Panc1 (cell line): ENCODE results near the gene RIMOC1. TPM values are rescaled to one million over a fixed set of nuclear protein-coding genes. Genes with fewer than 3 reads are reported as not detected.
A peak's percentile ranks its signal among the peaks of the same experiment; 100 is the strongest.

Experiments used
- ATAC-seq: fragments of 200-7000 bp; cut with Tn5 transposase; 2 replicates; pipeline ENCODE4 v1.9.1; 2020; ENCODE audit warnings: mild to moderate bottlenecking, moderate library complexity
- BruUV-seq: library from RNA; stranded (reverse); fragments of 400-500 nt; replicated peaks from 2 replicates; lab custom pipeline; 2021; lab: Mats Ljungman, UMichigan
- CTCF ChIA-PET: fragments of 300-600 bp; sonication (Branson Sonifier 250); formaldehyde crosslinking; loops from one replicate; lab custom pipeline; 2022; ENCODE audit warnings: antibody characterized with exemption; lab: Charles Lee
- POLR2A ChIA-PET: fragments of 300-600 bp; sonication (Branson Sonifier 250); formaldehyde crosslinking; loops from one replicate; lab custom pipeline; 2022; ENCODE audit warnings: antibody characterized with exemption; lab: Charles Lee
- DNase-seq: peaks from one replicate; pipeline ENCODE4 v3.0.0-alpha.2; 2010; ENCODE audit warnings: low read depth, low spot score
- H3K27ac ChIP-seq: 2 replicates; pipeline ENCODE4 v1.5.1; 2011; ENCODE audit warnings: mild to moderate bottlenecking, low read length, inconsistent platforms
- H3K27me3 ChIP-seq: fragments of 200-500 bp; sonication (Bioruptor generic); 2 replicates; pipeline ENCODE4 v1.6.0; 2014; ENCODE audit warnings: low read length, inconsistent platforms; ENCODE audit not compliant: control insufficient read depth, insufficient read depth
- H3K36me3 ChIP-seq: fragments of 200-500 bp; sonication (Bioruptor generic); 2 replicates; pipeline ENCODE4 v1.5.1; 2014; ENCODE audit warnings: inconsistent platforms, mild to moderate bottlenecking, low read length, moderate library complexity; ENCODE audit not compliant: control insufficient read depth, insufficient read depth
- H3K4me1 ChIP-seq: 2 replicates; pipeline ENCODE4 v1.5.1; 2011; ENCODE audit warnings: inconsistent platforms, mild to moderate bottlenecking, low read length, moderate library complexity; ENCODE audit not compliant: control insufficient read depth, insufficient read depth
- H3K4me3 ChIP-seq, 2 experiments: 2 replicates each; pipeline ENCODE4 v1.5.1; 2011 to 2012; ENCODE audit warnings: low read depth in 2 of 2, low read length in 2 of 2, mild to moderate bottlenecking in 2 of 2, inconsistent platforms in 1 of 2, moderate library complexity in 1 of 2
- H3K9me3 ChIP-seq: fragments of 200-500 bp; sonication (Bioruptor generic); 2 replicates; pipeline ENCODE4 v1.5.1; 2014; ENCODE audit warnings: low read depth, mild to moderate bottlenecking, inconsistent platforms, low read length, moderate library complexity; ENCODE audit not compliant: control insufficient read depth, insufficient read depth
- CTCF ChIP-seq: fragments of 450-650 bp; IDR thresholded peaks from 2 replicates; pipeline ENCODE4 v1.5.1; 2017; ENCODE audit warnings: mild to moderate bottlenecking
- POLR2AphosphoS5 ChIP-seq: IDR thresholded peaks from 2 replicates; pipeline ENCODE4 v1.6.1; 2012; ENCODE audit warnings: mild to moderate bottlenecking, low read depth, low read length, moderate library complexity
- REST ChIP-seq, 2 experiments: IDR thresholded peaks; 2 replicates each; pipeline ENCODE4 v1.6.1; 2011 to 2012; ENCODE audit warnings: low read depth in 2 of 2, control low read depth in 1 of 2, low read length in 1 of 2, mild to moderate bottlenecking in 1 of 2, moderate library complexity in 1 of 2; ENCODE audit not compliant: insufficient read depth in 1 of 2
- SIN3A ChIP-seq: IDR thresholded peaks from 2 replicates; pipeline ENCODE4 v1.6.1; 2012; ENCODE audit warnings: low read depth, mild to moderate bottlenecking, low read length, moderate library complexity, borderline replicate concordance; ENCODE audit not compliant: insufficient read depth
- TCF7L2 ChIP-seq: IDR thresholded peaks from 2 replicates; pipeline ENCODE4 v1.6.1; 2011; ENCODE audit warnings: mild to moderate bottlenecking, low read depth, low read length, inconsistent platforms
- in situ Hi-C: cut with HindIII; loops from 2 replicates; pipeline ENCODE4 v1.10.0; 2016; ENCODE audit warnings: low sequenced_read_pairs, low pct_unique_long_range_greater_than_20kb
- intact Hi-C: fragments of 100-400 bp; cut with micrococcal nuclease; formaldehyde crosslinking; loops from one replicate; pipeline ENCODE4 v1.10.0; 2022; ENCODE audit not compliant: unreplicated experiment
- total RNA-seq: library from RNA; stranded (reverse); gene quantifications from one replicate; pipeline ENCODE4 v1.2.1, GENCODE V29; 2021; ENCODE audit not compliant: unreplicated experiment

Gene RIMOC1
- total RNA-seq, 1 experiment from 2014 or later = 24.5 TPM

GRCh38 chr5:41896230-41896629, 7.9 kb upstream of the RIMOC1 start:
- TF ChIP-seq REST (IDR thresholded peaks at IDR 0.05; ENCODE audit: insufficient read depth in 1 of 2, low read depth in 2 of 2, low read length in 1 of 2) (no peak), SIN3A (no peak), POLR2AphosphoS5 (no peak), CTCF (no peak), TCF7L2 (no peak)
- Histone ChIP-seq H3K9me3 (no peaks in the 10 kb centered on the region), H3K4me3 (no peak overlapping the region), H3K4me1 (no peaks in the 10 kb centered on the region), H3K27ac (no peak overlapping the region), H3K27me3 (peaks cover 14% of the 10 kb centered on the region), H3K36me3 (no peaks in the 10 kb centered on the region)
- ChIA-PET POLR2A (no interaction called here), CTCF (no interaction called here)
- ATAC-seq (no peak), DNase-seq (no peak)
- intact Hi-C loops = no loop called here
- in situ Hi-C loops = no loop called here
- BruUV-seq = no TSS peak

- DNase-seq (no peak), ATAC-seq (no peak; the same call in 1 of the 2 replicates)
- Histone ChIP-seq H3K9me3 (no peaks in the 10 kb centered on the region), H3K4me3 (peak overlapping the region; percentile 85 to 98), H3K27me3 (no peaks in the 10 kb centered on the region), H3K4me1 (peaks cover 6% of the 10 kb centered on the region), H3K36me3 (peaks cover 16% of the 10 kb centered on the region), H3K27ac (no peak overlapping the region)
- POLR2A ChIA-PET = no interaction called here
- intact Hi-C loops (no loop called here), in situ Hi-C loops (no loop called here)
- BruUV-seq = no TSS peak
- no peak for TF ChIP-seq REST (IDR thresholded peaks at IDR 0.05; ENCODE audit: insufficient read depth in 1 of 2, low read depth in 2 of 2, low read length in 1 of 2)
- no peak for TF ChIP-seq POLR2AphosphoS5
- TF ChIP-seq CTCF = no peak
- TF ChIP-seq TCF7L2 = no peak
- no peak for TF ChIP-seq SIN3A
- CTCF ChIA-PET = no interaction called here
Observed at GRCh38 chr5:41903382-41903891, 707 bp upstream of the RIMOC1 start.
